Chondrocyte (in vitro differentiated cells): ENCODE measurements around the gene KCNJ12. TPM values are rescaled to one million over a fixed set of nuclear protein-coding genes. Genes with fewer than 3 reads are reported as not detected.
A peak's percentile ranks its signal among the peaks of the same experiment; 100 is the strongest.
"Not testable (repeated sequence)": the region's sequence is repeated elsewhere in the genome, so short reads cannot be mapped to it uniquely, and the experiment has no call there.

ENCODE experiments used
- DNase-seq: peaks from one replicate; pipeline ENCODE4 v3.0.0; 2021; ENCODE audit warnings: mixed read lengths, low spot score
- H3K27ac Mint-ChIP-seq: one replicate; pipeline ENCODE4 v1.8.0; 2021; ENCODE audit warnings: mild to moderate bottlenecking, moderate library complexity, mixed read lengths; ENCODE audit not compliant: unreplicated experiment
- H3K27me3 Mint-ChIP-seq: 2 replicates; pipeline ENCODE4 v1.8.0; 2021; ENCODE audit warnings: low read depth, mixed read lengths
- H3K36me3 Mint-ChIP-seq: 2 replicates; pipeline ENCODE4 v1.8.0; 2021; ENCODE audit warnings: low read depth, mixed read lengths
- H3K4me1 Mint-ChIP-seq: 2 replicates; pipeline ENCODE4 v1.8.0; 2021; ENCODE audit warnings: low read depth, mild to moderate bottlenecking, mixed read lengths
- H3K4me3 Mint-ChIP-seq: one replicate; pipeline ENCODE4 v1.8.0; 2021; ENCODE audit warnings: mild to moderate bottlenecking, moderate library complexity, mixed read lengths; ENCODE audit not compliant: unreplicated experiment
- H3K9me3 Mint-ChIP-seq: 2 replicates; pipeline ENCODE4 v1.8.0; 2021; ENCODE audit warnings: low read depth, mixed read lengths
- CTCF ChIP-seq: fragments of 200-600 bp; sonication (generic); IDR thresholded peaks from 2 replicates; pipeline ENCODE4 v1.5.0; 2021; ENCODE audit warnings: antibody characterized with exemption, mild to moderate bottlenecking, moderate library complexity
- total RNA-seq: library from RNA; stranded (reverse); gene quantifications from 3 replicates; pipeline ENCODE4 v1.2.1, GENCODE V29; 2021

KCNJ12 gene
- total RNA-seq, 1 donor from 2014 or later, result 2.5 TPM

DNA sequence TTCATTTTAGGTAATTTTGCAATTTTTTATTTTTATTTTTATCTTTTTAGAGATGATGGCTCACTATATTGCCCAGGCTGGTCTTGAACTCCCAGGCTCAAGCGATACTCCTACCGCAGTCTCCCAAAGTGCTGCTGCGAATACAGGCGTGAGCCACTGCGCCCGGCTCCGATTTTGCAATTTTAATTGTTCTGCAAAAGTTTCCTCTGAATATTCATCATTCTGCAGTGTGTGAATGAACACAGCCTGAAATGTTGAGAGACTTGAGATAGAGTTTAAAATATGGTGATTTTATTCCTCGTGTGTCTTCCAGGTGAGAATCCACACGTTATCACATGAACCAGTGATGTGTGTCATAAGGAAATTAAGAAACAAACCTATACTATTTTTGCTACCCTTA, 75.8 kb downstream of the KCNJ12 start:
- no peak overlapping the region for H3K4me3 Mint-ChIP-seq
- no peak for TF ChIP-seq CTCF
- no peak for DNase-seq
- peaks cover 12% of the 10 kb centered on the region for H3K4me1 Mint-ChIP-seq
- H3K9me3 Mint-ChIP-seq, result no peaks in the 10 kb centered on the region
- no peaks in the 10 kb centered on the region for H3K36me3 Mint-ChIP-seq
- H3K27ac Mint-ChIP-seq, result no peak overlapping the region
- H3K27me3 Mint-ChIP-seq, result peaks cover 5% of the 10 kb centered on the region

- Mint-ChIP-seq H3K4me1 (peaks cover 15% of the 10 kb centered on the region), H3K27ac (no peak overlapping the region), H3K36me3 (no peaks in the 10 kb centered on the region), H3K4me3 (peak overlapping the region; percentile 67), H3K27me3 (peaks cover 5% of the 10 kb centered on the region), H3K9me3 (no peaks in the 10 kb centered on the region)
- TF ChIP-seq CTCF, result peak; percentile 89
- no peak for DNase-seq
Measured at GRCh38 chr17:21452377-21453143, 76.4 kb downstream of the KCNJ12 start.

- Mint-ChIP-seq H3K27me3 (peaks cover 5% of the 10 kb centered on the region), H3K4me1 (peaks cover 13% of the 10 kb centered on the region), H3K9me3 (no peaks in the 10 kb centered on the region), H3K36me3 (no peaks in the 10 kb centered on the region), H3K4me3 (no peak overlapping the region), H3K27ac (no peak overlapping the region)
- no peak for TF ChIP-seq CTCF
- DNase-seq, result no peak
Measured at GRCh38 chr17:21453144-21453898, 77.2 kb downstream of the KCNJ12 start.

DNA sequence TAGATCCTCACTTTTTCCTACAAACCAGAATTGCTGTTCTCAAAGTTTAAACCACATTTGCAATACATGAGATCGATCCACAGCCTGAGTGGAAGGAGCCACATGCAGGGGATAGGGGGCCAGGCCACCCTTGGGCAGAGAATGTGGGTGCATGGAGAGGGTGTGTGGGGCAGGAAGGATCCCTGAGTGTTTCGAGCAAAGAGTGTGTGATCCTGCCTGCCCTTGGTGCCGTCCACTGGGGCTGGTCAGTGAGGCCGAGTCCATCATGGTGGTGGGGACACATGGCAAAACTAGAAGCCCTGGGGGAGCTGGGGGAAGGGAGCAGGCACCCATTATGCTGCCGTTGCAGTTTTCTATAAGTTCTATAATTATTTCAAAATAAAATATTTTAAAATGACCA, 77.8 kb downstream of the KCNJ12 start:
- H3K4me1 Mint-ChIP-seq, result peaks cover 16% of the 10 kb centered on the region
- not testable (repeated sequence) for H3K4me3 Mint-ChIP-seq, H3K27me3 Mint-ChIP-seq, DNase-seq, H3K9me3 Mint-ChIP-seq, H3K36me3 Mint-ChIP-seq, H3K27ac Mint-ChIP-seq

DNA sequence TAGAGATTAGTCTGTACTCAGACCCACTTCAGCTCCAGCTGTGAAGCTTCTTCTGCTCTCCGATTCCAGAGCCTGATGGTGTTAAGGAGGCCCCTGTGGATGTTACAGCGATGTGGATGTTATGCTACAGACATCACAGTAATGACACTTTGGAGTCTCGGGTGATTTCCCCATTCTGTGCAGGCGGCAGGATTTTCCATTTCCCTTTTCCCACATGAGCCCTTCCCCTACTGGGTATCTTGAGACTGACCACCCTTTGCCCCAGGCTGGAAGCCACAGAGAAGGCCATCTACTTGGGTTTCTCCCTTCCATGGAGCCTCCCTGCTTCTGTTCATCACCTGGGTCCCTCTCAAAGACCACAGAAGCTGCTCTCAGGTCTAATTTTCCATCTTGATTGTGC, 78.3 kb downstream of the KCNJ12 start:
- peaks cover 3% of the 10 kb centered on the region for H3K27me3 Mint-ChIP-seq
- no peak overlapping the region for H3K4me3 Mint-ChIP-seq
- H3K9me3 Mint-ChIP-seq, result no peaks in the 10 kb centered on the region
- no peaks in the 10 kb centered on the region for H3K36me3 Mint-ChIP-seq
- H3K4me1 Mint-ChIP-seq, result peaks cover 19% of the 10 kb centered on the region
- DNase-seq, result no peak
- no peak for TF ChIP-seq CTCF
- no peak overlapping the region for H3K27ac Mint-ChIP-seq
